Middle frontal gyrus (tissue), 1 donor: ENCODE measurements around the gene BAG3.

ENCODE experiments used
- DNase-seq: peaks from one replicate; pipeline ENCODE4 v3.0.0-alpha.2; 2015; ENCODE audit warnings: low spot score; ENCODE audit errors: extremely low spot score

Gene BAG3

GRCh38 chr10:119665901-119666708 is 14.9 kb downstream of the BAG3 start:
- DNase-seq: no peak

- DNase-seq: no peak
Measured at GRCh38 chr10:119666709-119667004, 15.5 kb downstream of the BAG3 start.

GRCh38 chr10:119667562-119668328 is 16.6 kb downstream of the BAG3 start:
- DNase-seq: no peak

- DNase-seq: no peak
Measured at GRCh38 chr10:119668461-119668860, 17.3 kb downstream of the BAG3 start.

GRCh38 chr10:119669331-119669730 is 18.2 kb downstream of the BAG3 start:
- no peak for DNase-seq

- DNase-seq: no peak
Measured at GRCh38 chr10:119669975-119670640, 18.9 kb downstream of the BAG3 start.

GRCh38 chr10:119670717-119671116 is 19.5 kb downstream of the BAG3 start:
- no peak for DNase-seq

- DNase-seq: no peak
Measured at GRCh38 chr10:119671381-119671780, 20.2 kb downstream of the BAG3 start.

GRCh38 chr10:119672291-119672690 is 21.1 kb downstream of the BAG3 start:
- DNase-seq: no peak

- DNase-seq: no peak
Measured at GRCh38 chr10:119673271-119673670, 22.1 kb downstream of the BAG3 start.

GRCh38 chr10:119675483-119676170 is 24.4 kb downstream of the BAG3 start:
- DNase-seq: no peak

- DNase-seq: no peak
Measured at GRCh38 chr10:119677126-119677525, 25.9 kb downstream of the BAG3 start.

- no peak for DNase-seq
Measured at GRCh38 chr10:119677904-119678755, 26.9 kb downstream of the BAG3 start.

GRCh38 chr10:119679480-119679829 is 28.3 kb downstream of the BAG3 start:
- DNase-seq: no peak

- no peak for DNase-seq
Measured at GRCh38 chr10:119680050-119680449, 28.9 kb downstream of the BAG3 start.

- DNase-seq: no peak
Measured at GRCh38 chr10:119680650-119681081, 29.5 kb downstream of the BAG3 start.

GRCh38 chr10:119686465-119687191 is 35.4 kb downstream of the BAG3 start:
- DNase-seq: peak; percentile 75

- no peak for DNase-seq
Measured at GRCh38 chr10:119687192-119688032, 36.2 kb downstream of the BAG3 start.

GRCh38 chr10:119688033-119688508 is 36.9 kb downstream of the BAG3 start:
- DNase-seq: no peak
